ENCODE results near the gene COPS2.

GRCh38 chr15:49151831-49152230, 3.6 kb downstream of the COPS2 start:
- TF ChIP-seq, protein P1, sequence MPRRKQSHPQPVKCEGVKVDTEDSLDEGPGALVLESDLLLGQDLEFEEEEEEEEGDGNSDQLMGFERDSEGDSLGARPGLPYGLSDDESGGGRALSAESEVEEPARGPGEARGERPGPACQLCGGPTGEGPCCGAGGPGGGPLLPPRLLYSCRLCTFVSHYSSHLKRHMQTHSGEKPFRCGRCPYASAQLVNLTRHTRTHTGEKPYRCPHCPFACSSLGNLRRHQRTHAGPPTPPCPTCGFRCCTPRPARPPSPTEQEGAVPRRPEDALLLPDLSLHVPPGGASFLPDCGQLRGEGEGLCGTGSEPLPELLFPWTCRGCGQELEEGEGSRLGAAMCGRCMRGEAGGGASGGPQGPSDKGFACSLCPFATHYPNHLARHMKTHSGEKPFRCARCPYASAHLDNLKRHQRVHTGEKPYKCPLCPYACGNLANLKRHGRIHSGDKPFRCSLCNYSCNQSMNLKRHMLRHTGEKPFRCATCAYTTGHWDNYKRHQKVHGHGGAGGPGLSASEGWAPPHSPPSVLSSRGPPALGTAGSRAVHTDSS (CRISPR knock-in tag; conservative IDR thresholded peaks at IDR 0.05): no peak
- TF ChIP-seq ZNF670 (CRISPR knock-in tag; IDR thresholded peaks at IDR 0.05; ENCODE audit: borderline replicate concordance): no peak
- TF ChIP-seq TP53 (CRISPR knock-in tag; conservative IDR thresholded peaks at IDR 0.05): no peak
- TF ChIP-seq ZZZ3 (CRISPR knock-in tag; IDR thresholded peaks at IDR 0.05; ENCODE audit: borderline replicate concordance): no peak
- TF ChIP-seq, protein P2, sequence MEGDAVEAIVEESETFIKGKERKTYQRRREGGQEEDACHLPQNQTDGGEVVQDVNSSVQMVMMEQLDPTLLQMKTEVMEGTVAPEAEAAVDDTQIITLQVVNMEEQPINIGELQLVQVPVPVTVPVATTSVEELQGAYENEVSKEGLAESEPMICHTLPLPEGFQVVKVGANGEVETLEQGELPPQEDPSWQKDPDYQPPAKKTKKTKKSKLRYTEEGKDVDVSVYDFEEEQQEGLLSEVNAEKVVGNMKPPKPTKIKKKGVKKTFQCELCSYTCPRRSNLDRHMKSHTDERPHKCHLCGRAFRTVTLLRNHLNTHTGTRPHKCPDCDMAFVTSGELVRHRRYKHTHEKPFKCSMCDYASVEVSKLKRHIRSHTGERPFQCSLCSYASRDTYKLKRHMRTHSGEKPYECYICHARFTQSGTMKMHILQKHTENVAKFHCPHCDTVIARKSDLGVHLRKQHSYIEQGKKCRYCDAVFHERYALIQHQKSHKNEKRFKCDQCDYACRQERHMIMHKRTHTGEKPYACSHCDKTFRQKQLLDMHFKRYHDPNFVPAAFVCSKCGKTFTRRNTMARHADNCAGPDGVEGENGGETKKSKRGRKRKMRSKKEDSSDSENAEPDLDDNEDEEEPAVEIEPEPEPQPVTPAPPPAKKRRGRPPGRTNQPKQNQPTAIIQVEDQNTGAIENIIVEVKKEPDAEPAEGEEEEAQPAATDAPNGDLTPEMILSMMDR (CRISPR knock-in tag; IDR thresholded peaks at IDR 0.05): no peak
- TF ChIP-seq USF2 (IDR thresholded peaks at IDR 0.05; ENCODE audit: low read depth, low read length): no peak
- no peak for TF ChIP-seq USF2 (CRISPR knock-in tag; IDR thresholded peaks at IDR 0.05; ENCODE audit: borderline replicate concordance)

Measured in HepG2 (cell line).